ENCODE data around the gene ACP2.
A peak's percentile ranks its signal among the peaks of the same experiment; 100 is the strongest.

ACP2 gene

GRCh38 chr11:47269002-47269828 lies 20.6 kb upstream of the ACP2 start:
- peak; percentile 77 for DNase-seq (ENCODE audit: low read depth)

- no peak for DNase-seq (ENCODE audit: low read depth)
These were observed 19.9 kb upstream of the ACP2 start for GRCh38 chr11:47268448-47269001.

- DNase-seq (ENCODE audit: low read depth): no peak
These were observed 19.3 kb upstream of the ACP2 start for GRCh38 chr11:47267876-47268275.

GRCh38 chr11:47264521-47264920 lies 15.9 kb upstream of the ACP2 start:
- DNase-seq (ENCODE audit: low read depth): no peak

GRCh38 chr11:47264119-47264518 lies 15.5 kb upstream of the ACP2 start:
- DNase-seq (ENCODE audit: low read depth): no peak

- no peak for DNase-seq (ENCODE audit: low read depth)
These were observed 12.7 kb upstream of the ACP2 start for GRCh38 chr11:47261291-47261800.

GRCh38 chr11:47260366-47260765 lies 11.8 kb upstream of the ACP2 start:
- DNase-seq (ENCODE audit: low read depth): no peak

GRCh38 chr11:47259232-47259977 lies 10.8 kb upstream of the ACP2 start:
- DNase-seq (ENCODE audit: low read depth): no peak

- no peak for DNase-seq (ENCODE audit: low read depth)
These were observed 9.8 kb upstream of the ACP2 start for GRCh38 chr11:47258317-47258902.

DNA sequence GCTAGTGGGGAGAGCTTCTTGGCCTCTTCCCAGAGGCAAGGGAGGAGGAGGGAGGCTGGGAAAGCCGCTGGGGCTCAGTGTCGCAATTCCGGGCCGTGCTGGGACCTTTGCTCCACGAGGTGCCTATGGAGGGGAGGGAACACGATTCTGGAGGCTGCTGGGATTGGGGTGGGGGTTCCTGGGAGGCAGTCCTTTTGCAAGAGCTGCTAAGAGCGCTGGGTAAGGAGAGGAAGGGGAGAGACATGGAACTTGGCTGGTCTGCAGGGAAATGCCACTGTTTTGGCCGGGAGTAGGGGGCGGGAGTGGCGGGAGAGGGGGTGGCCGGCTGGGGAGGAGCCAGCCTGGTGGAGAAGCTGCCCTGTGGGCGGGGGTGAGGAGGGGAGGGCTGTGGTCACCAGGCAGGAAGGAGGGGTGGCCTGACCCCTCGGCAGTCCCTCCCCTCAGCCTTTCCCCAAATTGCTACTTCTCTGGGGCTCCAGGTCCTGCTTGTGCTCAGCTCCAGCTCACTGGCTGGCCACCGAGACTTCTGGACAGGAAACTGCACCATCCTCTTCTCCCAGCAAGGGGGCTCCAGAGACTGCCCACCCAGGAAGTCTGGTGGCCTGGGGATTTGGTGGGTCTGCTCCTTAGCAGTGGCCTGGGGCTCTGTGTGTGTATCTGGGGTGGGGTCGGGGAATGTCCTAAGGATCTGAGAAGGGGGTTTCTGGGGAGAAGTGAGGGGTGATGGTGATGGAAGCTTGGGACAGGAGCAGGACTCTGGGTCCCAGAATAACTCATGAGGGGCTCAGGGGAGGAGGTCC lies 9.1 kb upstream of the ACP2 start, which contains the start of gene NR1H3:
Gene NR1H3, plus strand, starts transcription at position 480 of the 800 bp plus-strand sequence. CDS start 1,221 bp downstream, outside the sequence.
- no peak for DNase-seq (ENCODE audit: low read depth)

GRCh38 chr11:47257177-47257516 lies 8.5 kb upstream of the ACP2 start:
- DNase-seq (ENCODE audit: low read depth): no peak

- DNase-seq (ENCODE audit: low read depth): no peak
These were observed 7.8 kb upstream of the ACP2 start for GRCh38 chr11:47256374-47256773.

- no peak for DNase-seq (ENCODE audit: low read depth)
These were observed 5.8 kb upstream of the ACP2 start for GRCh38 chr11:47254386-47254785.

GRCh38 chr11:47253660-47254059 lies 5.0 kb upstream of the ACP2 start:
- DNase-seq (ENCODE audit: low read depth): no peak

DNA sequence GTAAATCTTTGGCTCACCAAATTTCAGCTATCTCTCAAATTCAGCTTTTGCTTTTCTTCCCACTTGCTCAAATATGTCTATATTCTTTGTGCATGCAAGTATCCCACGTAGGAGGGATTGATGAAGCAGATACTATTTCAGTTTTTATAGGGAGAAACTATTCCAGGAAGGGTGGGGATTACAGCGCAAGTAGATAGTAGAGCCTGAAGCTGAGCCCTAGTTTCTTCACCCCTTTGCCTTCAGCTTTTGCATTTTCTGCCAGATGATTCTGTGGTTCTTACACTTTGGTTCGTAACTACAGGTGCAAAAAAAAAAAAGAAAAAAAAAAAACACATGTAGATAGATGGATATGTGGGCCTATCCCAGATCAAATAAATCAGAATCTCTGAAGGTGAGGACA lies 3.1 kb upstream of the ACP2 start:
- DNase-seq (ENCODE audit: low read depth): no peak

GRCh38 chr11:47249378-47249715 lies 733 bp upstream of the ACP2 start:
- no peak for DNase-seq (ENCODE audit: low read depth)

DNA sequence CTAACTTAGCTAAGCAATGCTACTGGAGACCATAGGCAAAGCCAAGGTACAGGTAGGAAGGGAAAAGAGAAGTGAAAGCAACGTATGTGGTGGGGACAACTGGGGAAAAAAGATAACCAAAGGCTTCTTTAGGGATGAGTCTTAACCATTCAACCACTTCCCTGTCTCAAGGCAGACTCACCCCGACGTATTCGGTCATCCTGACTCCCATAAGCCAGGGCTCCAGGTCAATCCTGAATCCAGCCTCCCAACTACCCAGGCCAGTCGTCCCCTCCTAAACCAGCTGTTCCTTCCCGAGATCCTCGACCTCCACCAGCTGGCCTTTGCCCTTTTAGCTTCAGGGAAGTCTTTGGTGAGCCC lies 330 bp downstream of the ACP2 start:
- no peak for DNase-seq (ENCODE audit: low read depth)

DNA sequence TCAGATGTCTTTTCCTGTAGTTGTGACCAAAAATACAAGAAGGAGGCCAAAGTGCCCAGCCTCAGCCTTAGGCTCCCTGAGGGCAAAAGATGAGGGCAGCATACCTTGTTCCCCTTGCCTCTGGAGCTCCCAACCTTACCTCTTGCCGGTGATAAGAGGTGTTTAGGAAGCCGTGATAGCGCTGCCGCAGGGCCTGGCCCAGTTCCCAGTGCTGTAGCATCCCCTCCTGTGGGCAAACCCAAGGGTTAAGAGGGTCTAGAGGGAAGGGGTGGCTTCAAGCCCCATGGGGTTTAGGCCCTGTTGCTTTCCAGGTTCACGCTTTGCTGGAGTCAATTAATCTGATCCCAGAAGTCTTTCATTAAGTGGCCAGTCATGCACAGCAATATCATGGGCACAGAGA lies 1.1 kb downstream of the ACP2 start:
- DNase-seq (ENCODE audit: low read depth): no peak

- no peak for DNase-seq (ENCODE audit: low read depth)
These were observed 2.8 kb downstream of the ACP2 start for GRCh38 chr11:47245611-47246357.

DNA sequence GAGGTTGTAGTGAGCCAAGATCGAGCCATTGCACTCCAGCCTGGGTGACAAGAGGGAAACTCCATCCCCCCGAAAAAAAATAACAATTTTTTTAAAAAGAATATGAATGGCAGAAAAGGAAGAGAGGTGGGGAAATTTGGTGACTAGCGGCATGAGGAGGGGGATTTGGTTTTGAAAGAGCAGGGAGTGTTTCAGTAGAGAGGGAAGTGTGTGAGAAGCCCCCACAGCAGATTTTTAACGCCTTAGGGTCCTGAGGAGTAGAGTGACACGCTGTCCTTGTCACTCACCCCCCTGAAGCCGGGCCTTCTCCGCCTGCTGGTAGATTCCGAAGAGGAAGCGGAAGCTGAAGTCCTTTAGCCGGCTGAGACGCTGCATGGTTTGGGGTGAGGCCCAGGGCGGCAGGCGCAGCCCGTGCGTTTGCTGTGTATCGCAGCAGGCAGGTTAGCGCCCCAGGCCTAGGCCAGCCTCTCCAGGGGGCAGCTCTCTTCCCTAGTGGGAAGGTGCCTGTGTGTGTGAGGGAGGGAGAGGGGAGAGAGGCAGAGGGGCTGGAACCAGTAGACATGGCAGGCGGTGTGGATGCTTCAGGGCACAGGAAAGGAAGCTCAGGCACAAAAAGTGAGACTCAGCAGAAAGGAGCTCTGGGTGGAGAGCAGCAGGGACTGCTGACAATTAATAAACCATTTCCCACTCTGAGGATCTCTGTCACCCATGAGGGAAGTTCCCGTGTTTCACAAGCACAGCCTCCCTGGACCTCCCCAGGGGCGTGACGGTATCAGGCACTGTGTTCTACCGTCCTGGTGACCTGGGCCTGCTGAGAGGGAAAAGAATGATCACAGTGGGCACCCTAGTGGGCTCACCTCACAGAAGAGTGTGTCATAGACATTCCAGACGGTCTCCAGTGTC lies 3.9 kb downstream of the ACP2 start:
- DNase-seq (ENCODE audit: low read depth): no peak
